IMR-90 (cell line): ENCODE results near the gene TMEFF1. TPM values are rescaled to one million over a fixed set of nuclear protein-coding genes. Genes with fewer than 3 reads are reported as not detected.

Experiments used
- ATAC-seq: fragments of 200-7000 bp; cut with Tn5 transposase; 2 replicates; pipeline ENCODE4 v1.9.1; 2020; ENCODE audit warnings: low read depth, mild to moderate bottlenecking, moderate library complexity
- BruUV-seq: library from RNA; stranded (reverse); fragments of 400-500 nt; replicated peaks from 2 replicates; lab custom pipeline; 2021; lab: Mats Ljungman, UMichigan
- CTCF ChIA-PET: fragments of 300-600 bp; formaldehyde crosslinking; extraction: SDS; loops from one replicate; lab custom pipeline; 2021; ENCODE audit warnings: antibody characterized with exemption; lab: Yijun Ruan, JAX
- POLR2A ChIA-PET: fragments of 300-600 bp; sonication (Branson Sonifier 250); formaldehyde crosslinking; loops from one replicate; lab custom pipeline; 2022; ENCODE audit warnings: antibody characterized with exemption; ENCODE audit not compliant: unreplicated experiment; lab: Charles Lee
- DNase-seq: peaks from one replicate; pipeline ENCODE4 v3.0.0; 2013
- H2AFZ ChIP-seq: replicated peaks from 2 replicates; pipeline ENCODE3; 2013; ENCODE audit warnings: low read length, mild to moderate bottlenecking; ENCODE audit not compliant: poor library complexity
- H2AK5ac ChIP-seq: 2 replicates; pipeline ENCODE4 v1.6.1; 2013; ENCODE audit warnings: low read depth, low read length, inconsistent platforms
- H2AK9ac ChIP-seq: replicated peaks from 2 replicates; pipeline ENCODE3; 2013; ENCODE audit warnings: mild to moderate bottlenecking, low read depth, low read length, moderate library complexity; ENCODE audit not compliant: poor library complexity
- H2BK120ac ChIP-seq: 2 replicates; pipeline ENCODE4 v1.6.1; 2013; ENCODE audit warnings: low read depth, low read length, inconsistent platforms
- H2BK15ac ChIP-seq: 3 replicates; pipeline ENCODE4 v1.6.1; 2013; ENCODE audit warnings: low read depth, low read length, inconsistent platforms
- H2BK20ac ChIP-seq: 2 replicates; pipeline ENCODE4 v1.6.1; 2013; ENCODE audit warnings: low read depth, mild to moderate bottlenecking, inconsistent platforms, low read length, moderate library complexity
- H2BK5ac ChIP-seq: 2 replicates; pipeline ENCODE4 v1.6.1; 2013; ENCODE audit warnings: mild to moderate bottlenecking, low read depth, low read length, inconsistent platforms; ENCODE audit not compliant: poor library complexity, severe bottlenecking
- H3K14ac ChIP-seq: replicated peaks from 2 replicates; pipeline ENCODE4 v1.6.1; 2013; ENCODE audit warnings: low read depth, low read length, inconsistent platforms
- H3K18ac ChIP-seq: 2 replicates; pipeline ENCODE4 v1.6.1; 2013; ENCODE audit warnings: low read depth, low read length, control low read depth
- H3K23ac ChIP-seq: 2 replicates; pipeline ENCODE4 v1.6.1; 2013; ENCODE audit warnings: low read depth, low read length, inconsistent platforms
- H3K27ac ChIP-seq: 2 replicates; pipeline ENCODE4 v1.5.1; 2013; ENCODE audit warnings: mild to moderate bottlenecking, control low read depth, low read length; ENCODE audit not compliant: insufficient read depth
- H3K27me3 ChIP-seq: 2 replicates; pipeline ENCODE4 v1.6.1; 2013; ENCODE audit warnings: low read length; ENCODE audit not compliant: control insufficient read depth, insufficient read depth
- H3K36me3 ChIP-seq: 2 replicates; pipeline ENCODE4 v1.6.1; 2013; ENCODE audit warnings: low read length, mixed read lengths; ENCODE audit not compliant: control insufficient read depth, insufficient read depth
- H3K4ac ChIP-seq: 2 replicates; pipeline ENCODE4 v1.6.1; 2013; ENCODE audit warnings: low read depth, low read length, inconsistent platforms
- H3K4me1 ChIP-seq: 2 replicates; pipeline ENCODE4 v1.6.1; 2013; ENCODE audit warnings: low read length, mixed read lengths; ENCODE audit not compliant: control insufficient read depth, insufficient read depth
- H3K4me2 ChIP-seq: 2 replicates; pipeline ENCODE4 v1.6.1; 2013; ENCODE audit warnings: low read depth, mild to moderate bottlenecking, control low read depth, low read length, moderate library complexity
- H3K4me3 ChIP-seq: 2 replicates; pipeline ENCODE4 v1.5.1; 2013; ENCODE audit warnings: low read depth, mild to moderate bottlenecking, control low read depth, low read length, moderate library complexity; ENCODE audit not compliant: insufficient read depth
- H3K56ac ChIP-seq: 2 replicates; pipeline ENCODE4 v1.6.1; 2013; ENCODE audit warnings: low read length, inconsistent platforms; ENCODE audit not compliant: insufficient read depth; ENCODE audit errors: extremely low read depth
- H3K79me1 ChIP-seq, 2 experiments: 2 replicates each; pipeline ENCODE4 v1.6.1; 2013; ENCODE audit warnings: low read length in 2 of 2, inconsistent platforms in 1 of 2, low read depth in 1 of 2
- H3K9ac ChIP-seq: 2 replicates; pipeline ENCODE4 v1.6.1; 2013; ENCODE audit warnings: low read depth, low read length, control low read depth
- H3K9me1 ChIP-seq: 2 replicates; pipeline ENCODE4 v1.6.1; 2013; ENCODE audit warnings: low read length, inconsistent platforms; ENCODE audit not compliant: insufficient read depth
- H3K9me3 ChIP-seq: 2 replicates; pipeline ENCODE4 v1.6.1; 2013; ENCODE audit warnings: low read length; ENCODE audit not compliant: control insufficient read depth, insufficient read depth
- H4K20me1 ChIP-seq: 2 replicates; pipeline ENCODE4 v1.6.1; 2013; ENCODE audit warnings: low read length, inconsistent platforms; ENCODE audit not compliant: insufficient read depth
- H4K5ac ChIP-seq: 2 replicates; pipeline ENCODE4 v1.6.1; 2013; ENCODE audit warnings: mild to moderate bottlenecking, low read depth, low read length, control low read depth
- H4K8ac ChIP-seq, 2 experiments: 2 replicates each; pipeline ENCODE4 v1.6.1; 2013; ENCODE audit warnings: low read depth in 2 of 2, low read length in 2 of 2, control low read depth in 1 of 2, inconsistent platforms in 1 of 2
- H4K91ac ChIP-seq: 2 replicates; pipeline ENCODE4 v1.6.1; 2013; ENCODE audit warnings: low read depth, low read length, inconsistent platforms; ENCODE audit not compliant: insufficient read depth
- BHLHE40 ChIP-seq: fragments of 150-350 bp; IDR thresholded peaks from 2 replicates; pipeline ENCODE4 v1.6.1; 2016; ENCODE audit warnings: mild to moderate bottlenecking, low read depth, low read length
- CEBPB ChIP-seq: IDR thresholded peaks from 2 replicates; pipeline ENCODE4 v1.6.1; 2012; ENCODE audit warnings: low read depth, low read length, improper control_type of control experiment
- CHD1 ChIP-seq: IDR thresholded peaks from 2 replicates; pipeline ENCODE4 v1.6.1; 2012; ENCODE audit warnings: low read depth, low read length, improper control_type of control experiment
- FOS ChIP-seq: fragments of 150-350 bp; IDR thresholded peaks from 2 replicates; pipeline ENCODE4 v1.6.1; 2016; ENCODE audit warnings: low read depth, low read length
- MAFK ChIP-seq: IDR thresholded peaks from 2 replicates; pipeline ENCODE4 v1.6.1; 2012; ENCODE audit warnings: low read depth, low read length, improper control_type of control experiment
- MAZ ChIP-seq: IDR thresholded peaks from 2 replicates; pipeline ENCODE4 v1.6.1; 2012; ENCODE audit warnings: low read depth, mild to moderate bottlenecking, low read length, improper control_type of control experiment, moderate library complexity, borderline replicate concordance
- MXI1 ChIP-seq: IDR thresholded peaks from 2 replicates; pipeline ENCODE4 v1.6.1; 2012; ENCODE audit warnings: low read depth, mild to moderate bottlenecking, low read length, moderate library complexity, borderline replicate concordance
- NFE2L2 ChIP-seq: fragments of 150-350 bp; IDR thresholded peaks from 2 replicates; pipeline ENCODE4 v1.6.1; 2016; ENCODE audit warnings: low read depth, mild to moderate bottlenecking, low read length
- POLR2A ChIP-seq: IDR thresholded peaks from 2 replicates; pipeline ENCODE4 v1.6.1; 2012; ENCODE audit warnings: mild to moderate bottlenecking, low read depth, low read length
- RAD21 ChIP-seq: IDR thresholded peaks from 2 replicates; pipeline ENCODE4 v1.6.1; 2012; ENCODE audit warnings: low read length, improper control_type of control experiment
- RCOR1 ChIP-seq: IDR thresholded peaks from 2 replicates; pipeline ENCODE4 v1.6.1; 2012; ENCODE audit warnings: mild to moderate bottlenecking, low read length, improper control_type of control experiment; ENCODE audit not compliant: insufficient replicate concordance
- RFX5 ChIP-seq: IDR thresholded peaks from 2 replicates; pipeline ENCODE4 v1.8.0; 2012; ENCODE audit warnings: low read depth, mild to moderate bottlenecking, low read length, moderate library complexity
- SMC3 ChIP-seq: fragments of 150-350 bp; IDR thresholded peaks from 2 replicates; pipeline ENCODE4 v1.6.1; 2016; ENCODE audit warnings: low read depth, mild to moderate bottlenecking, antibody characterized with exemption, low read length, moderate library complexity
- WGBS, 2 experiments: methylation state at CpG; one replicate each; pipeline versions ENCODE4 v1.1.5 to v1.1.7; 2013; ENCODE audit warnings: missing lambda C conversion rate in 2 of 2; ENCODE audit not compliant: insufficient read length in 1 of 2; ENCODE audit errors: extremely low coverage in 2 of 2; 5-methylcytosine and 5-hydroxymethylcytosine counted together
- dilution Hi-C: fragments of 300-500 bp; cut with HindIII; formaldehyde crosslinking; loops from one replicate; pipeline ENCODE4 v1.14.3; 2018; ENCODE audit warnings: low sequenced_read_pairs; ENCODE audit not compliant: unreplicated experiment
- in situ Hi-C: fragments of 300-500 bp; cut with MboI; formaldehyde crosslinking; loops from 3 replicates; pipeline ENCODE4 v1.14.3; 2019; ENCODE audit warnings: low sequenced_read_pairs, inconsistent platforms, mixed read lengths
- intact Hi-C: fragments of 100-400 bp; cut with micrococcal nuclease; formaldehyde crosslinking; loops from 2 replicates; pipeline ENCODE4 v1.10.0; 2022
- polyA plus RNA-seq, 3 experiments: library from polyadenylated mRNA; depleted of rRNA; stranded (reverse); fragments of >200 nt; gene quantifications; 2 replicates each; pipeline ENCODE4 v1.2.3, GENCODE V29; 2012; ENCODE audit warnings: low replicate concordance in 1 of 3
- total RNA-seq: library from RNA; depleted of rRNA; stranded (reverse); fragments of >200 nt; gene quantifications from 2 replicates; pipeline ENCODE4 v1.2.3, GENCODE V29; 2012
- TF ChIP-seq, protein P1 (sequence below): conservative IDR thresholded peaks from 2 replicates; pipeline ENCODE4 v1.5.1; 2012; ENCODE audit warnings: mild to moderate bottlenecking, low read depth, low read length, improper control_type of control experiment
- TF ChIP-seq, protein P2 (sequence below): fragments of 150-350 bp; IDR thresholded peaks from 2 replicates; pipeline ENCODE4 v1.6.1; 2016; ENCODE audit warnings: low read depth, mild to moderate bottlenecking, low read length, moderate library complexity, borderline replicate concordance
- TF ChIP-seq, protein P3 (sequence below): fragments of 150-350 bp; IDR thresholded peaks from 2 replicates; pipeline ENCODE4 v1.6.1; 2017; ENCODE audit warnings: mild to moderate bottlenecking, antibody characterized with exemption, low read length, low read depth

The TMEFF1 gene
- total and polyA plus RNA-seq, 2 of the 4 experiments (the other 2 are of a cell fraction): 0.62 to 0.90 TPM

- Histone ChIP-seq H3K79me1 (peaks cover 8 to 17% of the 10 kb centered on the region in 2 experiments; a peak in 3 of 4 replicates), H3K9ac (no peak overlapping the region), H2BK120ac (no peak overlapping the region), H3K23ac (no peak overlapping the region), H3K4ac (no peak overlapping the region), H2BK15ac (no peak overlapping the region), H3K9me1 (no peaks in the 10 kb centered on the region), H2BK5ac (no peak overlapping the region), H2AK9ac (no peak overlapping the region), H4K8ac (no peak overlapping the region), H3K56ac (no peak overlapping the region), H3K27ac (no peak overlapping the region), H3K9me3 (no peaks in the 10 kb centered on the region), H2AK5ac (no peak overlapping the region), H2AFZ (no peak overlapping the region), H3K14ac (no peak overlapping the region), H4K5ac (no peak overlapping the region), H3K4me3 (no peak overlapping the region), H4K91ac (no peak overlapping the region), H3K4me2 (no peak overlapping the region), H4K20me1 (no peaks in the 10 kb centered on the region), H3K4me1 (no peaks in the 10 kb centered on the region; the same call in 1 of the 2 replicates), H3K27me3 (no peaks in the 10 kb centered on the region), H2BK20ac (no peak overlapping the region), H3K36me3 (no peaks in the 10 kb centered on the region), H3K18ac (no peak overlapping the region)
- DNase-seq: no peak
- in situ Hi-C loops: no loop called here
- TF ChIP-seq BHLHE40 (no peak), FOS (no peak), NFE2L2 (no peak), MAFK (no peak), RAD21 (no peak), RFX5 (no peak), CEBPB (no peak), POLR2A (no peak), CHD1 (no peak), SMC3 (no peak), MXI1 (no peak), RCOR1 (no peak), MAZ (no peak)
- TF ChIP-seq, protein P1, sequence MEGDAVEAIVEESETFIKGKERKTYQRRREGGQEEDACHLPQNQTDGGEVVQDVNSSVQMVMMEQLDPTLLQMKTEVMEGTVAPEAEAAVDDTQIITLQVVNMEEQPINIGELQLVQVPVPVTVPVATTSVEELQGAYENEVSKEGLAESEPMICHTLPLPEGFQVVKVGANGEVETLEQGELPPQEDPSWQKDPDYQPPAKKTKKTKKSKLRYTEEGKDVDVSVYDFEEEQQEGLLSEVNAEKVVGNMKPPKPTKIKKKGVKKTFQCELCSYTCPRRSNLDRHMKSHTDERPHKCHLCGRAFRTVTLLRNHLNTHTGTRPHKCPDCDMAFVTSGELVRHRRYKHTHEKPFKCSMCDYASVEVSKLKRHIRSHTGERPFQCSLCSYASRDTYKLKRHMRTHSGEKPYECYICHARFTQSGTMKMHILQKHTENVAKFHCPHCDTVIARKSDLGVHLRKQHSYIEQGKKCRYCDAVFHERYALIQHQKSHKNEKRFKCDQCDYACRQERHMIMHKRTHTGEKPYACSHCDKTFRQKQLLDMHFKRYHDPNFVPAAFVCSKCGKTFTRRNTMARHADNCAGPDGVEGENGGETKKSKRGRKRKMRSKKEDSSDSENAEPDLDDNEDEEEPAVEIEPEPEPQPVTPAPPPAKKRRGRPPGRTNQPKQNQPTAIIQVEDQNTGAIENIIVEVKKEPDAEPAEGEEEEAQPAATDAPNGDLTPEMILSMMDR: no peak
- TF ChIP-seq, protein P2, sequence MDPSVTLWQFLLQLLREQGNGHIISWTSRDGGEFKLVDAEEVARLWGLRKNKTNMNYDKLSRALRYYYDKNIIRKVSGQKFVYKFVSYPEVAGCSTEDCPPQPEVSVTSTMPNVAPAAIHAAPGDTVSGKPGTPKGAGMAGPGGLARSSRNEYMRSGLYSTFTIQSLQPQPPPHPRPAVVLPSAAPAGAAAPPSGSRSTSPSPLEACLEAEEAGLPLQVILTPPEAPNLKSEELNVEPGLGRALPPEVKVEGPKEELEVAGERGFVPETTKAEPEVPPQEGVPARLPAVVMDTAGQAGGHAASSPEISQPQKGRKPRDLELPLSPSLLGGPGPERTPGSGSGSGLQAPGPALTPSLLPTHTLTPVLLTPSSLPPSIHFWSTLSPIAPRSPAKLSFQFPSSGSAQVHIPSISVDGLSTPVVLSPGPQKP: no peak
- TF ChIP-seq, protein P3, sequence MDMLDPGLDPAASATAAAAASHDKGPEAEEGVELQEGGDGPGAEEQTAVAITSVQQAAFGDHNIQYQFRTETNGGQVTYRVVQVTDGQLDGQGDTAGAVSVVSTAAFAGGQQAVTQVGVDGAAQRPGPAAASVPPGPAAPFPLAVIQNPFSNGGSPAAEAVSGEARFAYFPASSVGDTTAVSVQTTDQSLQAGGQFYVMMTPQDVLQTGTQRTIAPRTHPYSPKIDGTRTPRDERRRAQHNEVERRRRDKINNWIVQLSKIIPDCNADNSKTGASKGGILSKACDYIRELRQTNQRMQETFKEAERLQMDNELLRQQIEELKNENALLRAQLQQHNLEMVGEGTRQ: no peak
- POLR2A ChIA-PET: no interaction called here
- intact Hi-C loops: no loop called here
- no CpG with 5 or more reads among the region's 1 CpG for WGBS, 2 experiments
- BruUV-seq: no TSS peak
- CTCF ChIA-PET: interaction anchor here (0.6 to 0.9 kb wide), 2 partner anchors 16 to 104 kb away, joined by 3 read pairs; no protein-coding TSS in a partner anchor
- dilution Hi-C loops: no loop called here
- no peak for ATAC-seq
These were observed 12.2 kb downstream of the TMEFF1 start for GRCh38 chr9:100485196-100485595.
